ENCODE measurements around the gene PRMT9. TPM values are rescaled to one million over a fixed set of nuclear protein-coding genes. Genes with fewer than 3 reads are reported as not detected.

Gene PRMT9
- total and polyA plus RNA-seq, 10 of the 15 experiments (the other 5 are each of a cell fraction or from before 2014, with no cell fraction given) = 4.1 to 11.8 (median 7.6) TPM

- TF ChIP-seq, protein P1, sequence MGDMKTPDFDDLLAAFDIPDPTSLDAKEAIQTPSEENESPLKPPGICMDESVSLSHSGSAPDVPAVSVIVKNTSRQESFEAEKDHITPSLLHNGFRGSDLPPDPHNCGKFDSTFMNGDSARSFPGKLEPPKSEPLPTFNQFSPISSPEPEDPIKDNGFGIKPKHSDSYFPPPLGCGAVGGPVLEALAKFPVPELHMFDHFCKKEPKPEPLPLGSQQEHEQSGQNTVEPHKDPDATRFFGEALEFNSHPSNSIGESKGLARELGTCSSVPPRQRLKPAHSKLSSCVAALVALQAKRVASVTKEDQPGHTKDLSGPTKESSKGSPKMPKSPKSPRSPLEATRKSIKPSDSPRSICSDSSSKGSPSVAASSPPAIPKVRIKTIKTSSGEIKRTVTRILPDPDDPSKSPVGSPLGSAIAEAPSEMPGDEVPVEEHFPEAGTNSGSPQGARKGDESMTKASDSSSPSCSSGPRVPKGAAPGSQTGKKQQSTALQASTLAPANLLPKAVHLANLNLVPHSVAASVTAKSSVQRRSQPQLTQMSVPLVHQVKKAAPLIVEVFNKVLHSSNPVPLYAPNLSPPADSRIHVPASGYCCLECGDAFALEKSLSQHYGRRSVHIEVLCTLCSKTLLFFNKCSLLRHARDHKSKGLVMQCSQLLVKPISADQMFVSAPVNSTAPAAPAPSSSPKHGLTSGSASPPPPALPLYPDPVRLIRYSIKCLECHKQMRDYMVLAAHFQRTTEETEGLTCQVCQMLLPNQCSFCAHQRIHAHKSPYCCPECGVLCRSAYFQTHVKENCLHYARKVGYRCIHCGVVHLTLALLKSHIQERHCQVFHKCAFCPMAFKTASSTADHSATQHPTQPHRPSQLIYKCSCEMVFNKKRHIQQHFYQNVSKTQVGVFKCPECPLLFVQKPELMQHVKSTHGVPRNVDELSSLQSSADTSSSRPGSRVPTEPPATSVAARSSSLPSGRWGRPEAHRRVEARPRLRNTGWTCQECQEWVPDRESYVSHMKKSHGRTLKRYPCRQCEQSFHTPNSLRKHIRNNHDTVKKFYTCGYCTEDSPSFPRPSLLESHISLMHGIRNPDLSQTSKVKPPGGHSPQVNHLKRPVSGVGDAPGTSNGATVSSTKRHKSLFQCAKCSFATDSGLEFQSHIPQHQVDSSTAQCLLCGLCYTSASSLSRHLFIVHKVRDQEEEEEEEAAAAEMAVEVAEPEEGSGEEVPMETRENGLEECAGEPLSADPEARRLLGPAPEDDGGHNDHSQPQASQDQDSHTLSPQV (IDR thresholded peaks at IDR 0.05) = no peak
- no peak for TF ChIP-seq SREBF1 (IDR thresholded peaks at IDR 0.05; ENCODE audit: low read length)
- TF ChIP-seq, protein P2, sequence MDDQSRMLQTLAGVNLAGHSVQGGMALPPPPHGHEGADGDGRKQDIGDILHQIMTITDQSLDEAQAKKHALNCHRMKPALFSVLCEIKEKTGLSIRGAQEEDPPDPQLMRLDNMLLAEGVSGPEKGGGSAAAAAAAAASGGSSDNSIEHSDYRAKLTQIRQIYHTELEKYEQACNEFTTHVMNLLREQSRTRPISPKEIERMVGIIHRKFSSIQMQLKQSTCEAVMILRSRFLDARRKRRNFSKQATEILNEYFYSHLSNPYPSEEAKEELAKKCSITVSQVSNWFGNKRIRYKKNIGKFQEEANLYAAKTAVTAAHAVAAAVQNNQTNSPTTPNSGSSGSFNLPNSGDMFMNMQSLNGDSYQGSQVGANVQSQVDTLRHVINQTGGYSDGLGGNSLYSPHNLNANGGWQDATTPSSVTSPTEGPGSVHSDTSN (IDR thresholded peaks at IDR 0.05; ENCODE audit: insufficient replicate concordance, low read depth, low read length) = no peak
Measured at GRCh38 chr4:147674496-147674895, 9.5 kb downstream of the PRMT9 start (continued).

- WGBS (ENCODE audit: insufficient coverage, insufficient replicate concordance, low lambda C conversion rate, missing lambda C conversion rate) = 96% methylated on average over 4 of the region's 4 CpGs
- no peaks in the 10 kb centered on the region for H3K27me3 ChIP-seq (replicated peaks in 1 of 2; ENCODE audit: control insufficient read depth in 2 of 2, insufficient read depth in 2 of 2, low read length in 1 of 2)
- no peaks in the 10 kb centered on the region for H3K4me1 ChIP-seq (ENCODE audit: control insufficient read depth, insufficient read depth, low read length)
- intact Hi-C loops (cut with micrococcal nuclease; ENCODE audit: unreplicated experiment) (no loop called here), in situ Hi-C loops (cut with MboI) (no loop called here)
- no peak for DNase-seq (ENCODE audit: low read depth, low spot score)
- ChIA-PET SMC1A (ENCODE audit: uncharacterized antibody, unreplicated experiment) (interaction anchor here (1.3 kb wide), 1 partner anchor 193 kb away, joined by 5 read pairs; no protein-coding TSS in a partner anchor), POLR2A (interaction anchor here (1.5 kb wide), 1 partner anchor 9 kb away, joined by 6 read pairs; no protein-coding TSS in a partner anchor), CTCF (interaction anchor here (0.8 to 6.3 kb wide), 3 partner anchors 192 to 243 kb away, joined by 3 to 34 read pairs (median 3); no protein-coding TSS in a partner anchor), RAD21 (ENCODE audit: unreplicated experiment) (interaction anchor here (1.6 kb wide), 1 partner anchor 193 kb away, joined by 6 read pairs; no protein-coding TSS in a partner anchor)
- no peak overlapping the region for H2AFZ ChIP-seq (ENCODE audit: control insufficient read depth, low read depth, low read length)
- no peak overlapping the region for H3K4me2 ChIP-seq (ENCODE audit: control insufficient read depth, insufficient read depth)
- H3K9me3 ChIP-seq (replicated peaks; ENCODE audit: control insufficient read depth, insufficient read depth, low read length) = no peaks in the 10 kb centered on the region; the same call in 1 of the 3 replicates
- no peak for FAIRE-seq
- ATAC-seq = no peak
- H3K27ac ChIP-seq (ENCODE audit: control insufficient read depth, insufficient read depth) = no peak overlapping the region
- H3K36me3 ChIP-seq (ENCODE audit: control insufficient read depth in 2 of 2, insufficient read depth in 2 of 2, low read length in 1 of 2) = peaks cover 1 to 5% of the 10 kb centered on the region in 2 experiments; a peak in 2 of 4 replicates
- H3K9ac ChIP-seq (ENCODE audit: control insufficient read depth, insufficient read depth, low read length) = no peak overlapping the region
- H3K79me2 ChIP-seq (ENCODE audit: control insufficient read depth, insufficient read depth, low read length) = no peaks in the 10 kb centered on the region; the same call in 1 of the 2 replicates
- H3K4me3 ChIP-seq = no peak overlapping the region
- BruUV-seq (replicated peaks) = no TSS peak
- no peaks in the 10 kb centered on the region for H4K20me1 ChIP-seq (ENCODE audit: control insufficient read depth, insufficient read depth)
- TF ChIP-seq MEF2B (IDR thresholded peaks at IDR 0.05; ENCODE audit: partially characterized antibody, poor library complexity, severe bottlenecking) (no peak), CREM (IDR thresholded peaks at IDR 0.05; ENCODE audit: low read depth) (no peak), EGR1 (IDR thresholded peaks at IDR 0.05; ENCODE audit: borderline replicate concordance in 1 of 2, low read depth in 2 of 2, low read length in 2 of 2) (no peak), ZNF687 (IDR thresholded peaks at IDR 0.05) (no peak), MTA2 (IDR thresholded peaks at IDR 0.05; ENCODE audit: low read depth) (no peak), SREBF1 (IDR thresholded peaks at IDR 0.05; ENCODE audit: low read length) (no peak), ATF7 (IDR thresholded peaks at IDR 0.05; ENCODE audit: low read depth) (no peak), SMAD5 (IDR thresholded peaks at IDR 0.05; ENCODE audit: low read depth) (no peak), GABPA (IDR thresholded peaks at IDR 0.05; ENCODE audit: low read depth) (no peak)
- TF ChIP-seq, protein P3, sequence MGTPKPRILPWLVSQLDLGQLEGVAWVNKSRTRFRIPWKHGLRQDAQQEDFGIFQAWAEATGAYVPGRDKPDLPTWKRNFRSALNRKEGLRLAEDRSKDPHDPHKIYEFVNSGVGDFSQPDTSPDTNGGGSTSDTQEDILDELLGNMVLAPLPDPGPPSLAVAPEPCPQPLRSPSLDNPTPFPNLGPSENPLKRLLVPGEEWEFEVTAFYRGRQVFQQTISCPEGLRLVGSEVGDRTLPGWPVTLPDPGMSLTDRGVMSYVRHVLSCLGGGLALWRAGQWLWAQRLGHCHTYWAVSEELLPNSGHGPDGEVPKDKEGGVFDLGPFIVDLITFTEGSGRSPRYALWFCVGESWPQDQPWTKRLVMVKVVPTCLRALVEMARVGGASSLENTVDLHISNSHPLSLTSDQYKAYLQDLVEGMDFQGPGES (IDR thresholded peaks at IDR 0.05) = no peak
Measured at GRCh38 chr4:147674073-147674472, 9.9 kb downstream of the PRMT9 start.

All from GM12878 (cell line).